ENCODE results near the gene CHN1.

DNA sequence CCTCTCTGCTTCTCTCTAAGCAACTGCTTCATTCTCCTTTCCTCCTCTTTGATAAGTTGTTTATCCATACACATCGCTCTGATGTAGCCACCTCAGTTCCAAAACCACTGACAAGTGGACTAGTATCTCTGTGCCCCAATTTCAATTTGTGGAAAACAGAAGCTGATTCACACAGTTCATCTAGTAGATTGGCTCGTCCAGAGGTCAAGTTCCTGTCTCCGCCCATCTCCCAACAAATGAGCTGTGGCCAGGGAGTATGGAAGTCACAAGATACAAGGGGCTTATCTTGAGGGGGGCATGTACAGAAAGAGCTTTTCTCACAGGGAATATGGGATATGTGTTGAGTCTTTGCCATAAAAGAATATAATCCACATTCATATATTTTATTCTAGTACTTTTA, 17.7 kb upstream of the CHN1 start:
- TF ChIP-seq, protein P1, sequence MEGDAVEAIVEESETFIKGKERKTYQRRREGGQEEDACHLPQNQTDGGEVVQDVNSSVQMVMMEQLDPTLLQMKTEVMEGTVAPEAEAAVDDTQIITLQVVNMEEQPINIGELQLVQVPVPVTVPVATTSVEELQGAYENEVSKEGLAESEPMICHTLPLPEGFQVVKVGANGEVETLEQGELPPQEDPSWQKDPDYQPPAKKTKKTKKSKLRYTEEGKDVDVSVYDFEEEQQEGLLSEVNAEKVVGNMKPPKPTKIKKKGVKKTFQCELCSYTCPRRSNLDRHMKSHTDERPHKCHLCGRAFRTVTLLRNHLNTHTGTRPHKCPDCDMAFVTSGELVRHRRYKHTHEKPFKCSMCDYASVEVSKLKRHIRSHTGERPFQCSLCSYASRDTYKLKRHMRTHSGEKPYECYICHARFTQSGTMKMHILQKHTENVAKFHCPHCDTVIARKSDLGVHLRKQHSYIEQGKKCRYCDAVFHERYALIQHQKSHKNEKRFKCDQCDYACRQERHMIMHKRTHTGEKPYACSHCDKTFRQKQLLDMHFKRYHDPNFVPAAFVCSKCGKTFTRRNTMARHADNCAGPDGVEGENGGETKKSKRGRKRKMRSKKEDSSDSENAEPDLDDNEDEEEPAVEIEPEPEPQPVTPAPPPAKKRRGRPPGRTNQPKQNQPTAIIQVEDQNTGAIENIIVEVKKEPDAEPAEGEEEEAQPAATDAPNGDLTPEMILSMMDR (IDR thresholded peaks at IDR 0.05; ENCODE audit: low read depth, low read length, poor library complexity, severe bottlenecking): no peak
- TF ChIP-seq EZH2phosphoT487 (IDR thresholded peaks at IDR 0.05; ENCODE audit: borderline replicate concordance, low read length): no peak
